ENCODE data around the gene SLC39A13. TPM values are rescaled to one million over a fixed set of nuclear protein-coding genes. Genes with fewer than 3 reads are reported as not detected.

The SLC39A13 gene
- polyA plus RNA-seq, 1 donor: 39.5 TPM

GRCh38 chr11:47383071-47383470 lies 25.3 kb upstream of the SLC39A13 start:
- DNase-seq: no peak

GRCh38 chr11:47384498-47384897 lies 23.9 kb upstream of the SLC39A13 start:
- no peak for DNase-seq

GRCh38 chr11:47387944-47388696 lies 20.3 kb upstream of the SLC39A13 start:
- no peak for DNase-seq

- DNase-seq: no peak
These were observed 19.5 kb upstream of the SLC39A13 start for GRCh38 chr11:47388697-47389576.

DNA sequence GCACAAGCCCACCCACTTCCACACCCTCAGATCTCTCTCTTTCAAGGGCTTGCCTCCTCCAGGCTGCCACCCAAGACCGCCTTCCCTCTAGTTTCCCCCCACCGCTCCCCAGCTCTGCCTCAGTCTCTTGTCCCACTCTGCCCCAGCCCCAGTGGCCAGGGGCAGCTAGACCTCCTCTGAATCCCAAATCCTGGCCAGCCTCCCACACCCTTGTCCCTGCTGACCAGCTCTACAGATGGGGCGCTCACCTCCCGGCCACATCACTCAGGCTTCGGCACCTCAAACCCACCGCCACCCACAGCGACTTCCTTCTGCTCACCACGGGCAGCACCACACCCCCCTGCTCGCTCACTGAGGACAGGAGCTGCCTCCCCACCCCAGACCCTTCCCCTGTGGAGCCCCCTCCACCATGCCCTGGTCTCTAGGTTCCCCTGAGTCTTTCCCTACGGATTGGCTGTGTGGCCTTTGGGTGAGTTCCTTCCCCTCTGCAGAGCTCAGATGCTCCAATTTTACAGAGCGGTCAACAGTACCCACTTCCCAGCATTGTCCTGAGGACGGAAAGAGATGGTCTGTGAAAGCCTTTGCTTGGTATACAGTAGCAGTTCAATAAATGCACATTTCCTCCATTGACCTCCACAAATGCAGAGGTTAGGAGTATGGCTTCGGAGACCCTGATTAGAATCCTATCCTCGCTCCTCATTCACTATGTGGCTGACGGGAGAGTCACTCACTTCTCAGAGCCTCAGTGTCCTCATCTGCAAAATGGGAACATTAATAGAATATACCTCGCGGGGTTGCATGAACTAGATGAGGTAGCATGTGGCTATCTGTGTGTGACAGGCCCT lies 18.6 kb upstream of the SLC39A13 start:
- no peak for DNase-seq

GRCh38 chr11:47390422-47390760 lies 18.0 kb upstream of the SLC39A13 start:
- no peak for DNase-seq

DNA sequence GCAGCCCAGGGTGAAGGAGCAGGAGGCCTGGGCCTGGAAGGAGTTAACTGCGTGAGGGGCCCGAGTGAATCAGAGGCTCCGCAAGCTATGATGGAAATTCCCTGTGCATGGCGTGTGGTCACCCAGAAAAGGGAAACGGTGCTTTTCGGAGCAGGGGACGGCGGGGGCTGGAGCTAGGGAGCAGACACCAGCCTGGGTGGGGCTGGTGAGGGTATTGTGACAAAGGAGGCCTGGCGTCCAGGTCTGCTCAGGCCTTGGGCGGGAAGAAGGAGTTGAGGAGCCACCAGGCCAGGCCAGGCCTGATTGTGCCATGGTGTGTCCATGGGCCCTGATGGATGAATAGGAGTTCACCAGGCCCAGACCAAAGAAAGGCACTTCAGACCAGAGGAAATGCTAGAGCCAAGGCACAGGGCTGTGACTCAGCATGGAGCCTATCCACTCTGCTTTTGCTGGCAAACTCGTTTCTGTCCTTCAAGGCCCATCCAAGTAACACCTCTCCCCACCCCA lies 17.3 kb upstream of the SLC39A13 start:
- DNase-seq: no peak

DNA sequence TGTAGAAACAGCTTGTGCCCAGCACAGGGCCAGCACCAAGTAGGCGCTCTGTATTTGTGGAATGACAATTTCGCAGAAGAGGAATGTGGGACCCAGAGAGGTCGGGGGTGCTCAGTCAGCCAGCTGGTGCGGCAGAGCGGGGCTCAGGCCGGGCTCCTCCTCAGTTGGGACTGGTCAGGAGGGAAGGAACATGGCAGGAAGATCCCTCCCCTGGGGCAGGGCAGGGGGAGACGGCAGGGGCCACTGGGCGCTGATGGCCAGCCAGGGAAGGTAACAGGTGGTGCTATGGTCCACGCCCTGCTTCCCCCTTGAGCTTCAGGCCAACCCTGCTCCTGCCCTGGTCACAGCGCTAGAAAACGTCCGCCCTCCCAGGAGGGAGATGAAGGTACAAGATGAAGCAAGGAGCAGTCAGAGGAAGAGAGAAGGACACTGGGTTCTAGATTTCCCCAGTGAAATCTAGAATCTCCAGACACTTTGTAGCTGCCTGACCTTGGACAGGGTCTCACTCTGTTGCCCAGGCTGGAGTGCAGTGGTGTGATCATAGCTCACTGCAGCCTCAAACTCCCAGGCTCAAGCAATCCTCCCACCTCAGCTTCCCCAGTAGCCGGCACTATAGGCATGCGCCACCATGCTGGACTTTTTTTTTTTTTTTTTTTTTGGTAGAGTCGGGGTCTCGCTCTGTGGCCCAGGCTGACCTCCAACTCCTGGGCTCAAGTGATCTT lies 16.5 kb upstream of the SLC39A13 start:
- DNase-seq: no peak

GRCh38 chr11:47392546-47393162 lies 15.7 kb upstream of the SLC39A13 start:
- DNase-seq: no peak

- DNase-seq: no peak
These were observed 15.0 kb upstream of the SLC39A13 start for GRCh38 chr11:47393163-47394049.

DNA sequence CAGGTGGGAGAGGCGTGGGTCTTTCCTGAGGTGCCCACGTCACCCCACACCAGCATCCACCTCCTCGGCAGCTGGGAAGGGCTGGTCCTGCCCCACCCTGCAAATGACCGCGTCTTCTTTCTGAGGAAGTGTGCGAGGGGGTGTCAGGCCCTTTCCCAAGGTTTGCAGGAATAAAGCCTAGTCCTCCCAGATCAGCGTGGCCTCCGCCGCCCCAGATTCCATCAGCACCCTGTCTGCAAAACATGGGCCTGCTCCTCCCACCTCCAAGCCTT lies 14.4 kb upstream of the SLC39A13 start:
- DNase-seq: no peak

- DNase-seq: no peak
These were observed 13.8 kb upstream of the SLC39A13 start for GRCh38 chr11:47394322-47395222.

- no peak for DNase-seq
These were observed 13.0 kb upstream of the SLC39A13 start for GRCh38 chr11:47395223-47396048.

GRCh38 chr11:47396049-47396320 lies 12.4 kb upstream of the SLC39A13 start:
- no peak for DNase-seq

- no peak for DNase-seq
These were observed 10.4 kb upstream of the SLC39A13 start for GRCh38 chr11:47398011-47398410.

DNA sequence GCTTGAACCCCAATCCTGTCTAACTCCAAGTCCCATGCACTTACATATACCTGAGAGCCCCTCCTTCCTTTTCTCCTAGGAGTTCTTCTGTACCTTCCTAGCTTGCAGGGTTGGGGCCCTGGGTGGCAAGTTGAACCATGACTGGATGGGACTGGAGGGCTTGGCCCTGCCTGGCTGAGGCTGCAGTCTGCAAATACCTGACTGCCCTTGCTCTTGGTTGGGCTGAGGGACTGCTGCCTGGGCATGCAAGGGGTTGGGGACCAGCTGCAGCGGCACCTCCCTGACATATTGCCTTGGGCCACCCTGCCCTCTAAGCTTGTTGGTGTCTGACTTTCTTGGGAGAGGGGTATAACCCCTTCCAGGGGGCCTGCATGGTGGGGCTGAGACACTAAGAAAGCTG lies 9.8 kb upstream of the SLC39A13 start:
- no peak for DNase-seq

DNA sequence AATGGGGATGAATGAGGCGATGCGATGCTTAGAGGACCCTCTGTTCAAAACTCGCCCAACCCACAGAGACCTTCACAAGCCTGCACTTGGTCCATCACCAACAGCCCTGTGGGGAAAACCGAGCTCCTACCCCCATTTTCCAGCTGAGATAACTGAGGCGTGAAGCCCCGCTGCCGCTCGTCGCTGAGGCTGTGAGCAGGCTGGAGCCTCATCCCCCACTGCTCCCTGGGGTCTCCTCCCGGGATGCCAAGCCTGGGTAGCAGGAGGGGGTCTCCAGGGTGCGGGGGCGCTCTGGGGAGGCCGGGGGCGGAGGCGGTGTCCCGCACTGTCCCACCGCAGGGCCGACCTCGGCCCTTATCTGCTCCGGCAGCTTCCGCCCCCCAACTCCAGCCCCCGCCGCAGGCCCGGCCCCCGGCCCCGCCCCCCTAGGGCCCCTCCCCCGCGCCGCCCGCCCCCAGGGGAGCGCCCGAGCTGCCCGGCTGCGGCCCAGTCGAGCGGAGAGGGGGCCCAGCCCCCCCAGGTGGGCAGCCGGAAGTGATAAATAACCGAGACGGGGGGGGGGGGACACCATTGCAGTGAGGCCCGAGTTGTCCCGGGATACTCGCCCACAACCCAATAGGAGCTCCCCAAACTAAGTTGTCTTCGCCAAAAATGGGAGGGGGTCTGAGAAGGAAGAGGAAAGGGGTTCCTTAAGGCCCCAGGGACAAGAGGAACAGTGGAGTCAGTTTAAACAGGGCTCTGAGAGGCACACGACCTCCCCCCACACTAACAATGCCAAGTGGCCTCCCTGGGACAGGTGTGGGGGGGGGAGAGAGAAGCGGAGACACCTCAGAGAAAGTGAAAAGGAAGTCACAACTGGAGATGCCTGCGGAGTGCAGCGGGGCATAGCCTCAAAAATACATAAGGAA lies 8.3 kb upstream of the SLC39A13 start:
- no peak for DNase-seq

All from left kidney (tissue), 2 donors.